Body of pancreas (tissue), 4 donors: ENCODE data around the gene INSIG1. TPM values are rescaled to one million over a fixed set of nuclear protein-coding genes. Genes with fewer than 3 reads are reported as not detected.

Experiments used
- ATAC-seq: fragments of 150-250 bp; one replicate; pipeline ENCODE4 v1.9.1; 2016
- DNase-seq, 4 donors: peaks; one replicate each; pipeline ENCODE4 v3.0.0-alpha.2; 2019
- H3K27ac ChIP-seq, 4 donors: fragments of 200-600 bp; sonication (generic); 1 replicate in 3 of 4; 2 replicates in 1 of 4; pipeline versions ENCODE4 v1.5.1 to v1.6.1; 2016 to 2019; ENCODE audit warnings: mild to moderate bottlenecking in 1 of 4, mixed read lengths in 1 of 4, moderate library complexity in 1 of 4
- H3K27me3 ChIP-seq, 2 donors: fragments of 200-600 bp; sonication (generic); one replicate each; pipeline ENCODE4 v1.6.0; 2016; ENCODE audit warnings: mild to moderate bottlenecking in 1 of 2
- H3K36me3 ChIP-seq, 2 donors: fragments of 200-600 bp; sonication (generic); replicated peaks in 1 of 2; 2 replicates each; pipeline ENCODE4 v1.5.1; 2016; ENCODE audit warnings: low read depth in 2 of 2; ENCODE audit not compliant: insufficient read depth in 1 of 2
- H3K4me1 ChIP-seq: fragments of 200-600 bp; sonication (generic); one replicate; pipeline ENCODE4 v1.6.0; 2016
- H3K4me3 ChIP-seq, 2 donors: fragments of 200-600 bp; sonication (generic); 1 replicate in 1 of 2; 2 replicates in 1 of 2; pipeline ENCODE4 v1.5.1; 2016 to 2019
- H3K9me3 ChIP-seq, 3 donors: fragments of 200-600 bp; sonication (generic); 1 replicate in 2 of 3; 2 replicates in 1 of 3; pipeline ENCODE4 v1.5.1; 2016
- CTCF ChIP-seq, 7 experiments: fragments of 450-650 bp in 4 of 7; fragments of 200-600 bp in 3 of 7; sonication (generic) in 3 of 7; IDR thresholded peaks; one replicate each; pipeline ENCODE4 v1.5.1; 2016 to 2019; ENCODE audit warnings: antibody characterized with exemption in 7 of 7
- POLR2A ChIP-seq, 3 donors: fragments of 450-650 bp; IDR thresholded peaks; one replicate each; pipeline ENCODE4 v1.6.1; 2016; ENCODE audit warnings: antibody characterized with exemption in 3 of 3, mild to moderate bottlenecking in 2 of 3
- WGBS, 2 donors: methylation state at CpG; one replicate each; pipeline ENCODE4 v1.1.5; 2017; 5-methylcytosine and 5-hydroxymethylcytosine counted together
- intact Hi-C: fragments of 100-400 bp; cut with DNase I; formaldehyde crosslinking; loops from one replicate; pipeline ENCODE4 v1.15.1; 2023
- total RNA-seq, 2 donors: library from RNA; depleted of rRNA; stranded (reverse); fragments of >200 nt; gene quantifications; one replicate each; pipeline ENCODE4 v1.1.0, GENCODE V29; 2016

The INSIG1 gene
- total RNA-seq, 2 donors from 2014 or later, result 47.0 to 79.8 TPM

DNA sequence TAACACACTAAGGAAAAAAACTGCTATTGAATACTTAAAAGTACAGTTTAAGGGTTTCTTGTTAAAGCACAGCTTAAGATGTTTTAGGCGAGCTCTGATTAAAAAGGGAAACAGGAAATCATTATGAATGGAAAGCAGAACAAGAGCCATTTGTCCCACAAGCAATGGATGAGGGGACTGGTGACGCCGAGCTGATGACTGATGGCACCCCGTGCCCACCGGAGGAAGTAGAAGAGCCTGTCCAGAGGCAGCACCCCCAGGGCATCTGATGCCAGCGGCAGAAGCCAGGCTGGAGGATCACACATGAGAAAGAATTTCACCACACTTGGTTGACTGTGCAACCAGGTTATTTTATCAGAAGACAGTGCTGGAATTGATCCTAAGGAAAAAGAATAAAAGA is 15.0 kb upstream of the INSIG1 start:
- no peak for TF ChIP-seq CTCF (IDR thresholded peaks at IDR 0.05)
- TF ChIP-seq POLR2A (IDR thresholded peaks at IDR 0.05), result no peak
- H3K4me3 ChIP-seq, result no peak overlapping the region
- H3K4me1 ChIP-seq, result no peaks in the 10 kb centered on the region
- H3K27me3 ChIP-seq, result no peaks in the 10 kb centered on the region
- H3K27ac ChIP-seq, result no peak overlapping the region
- H3K36me3 ChIP-seq, result no peaks in the 10 kb centered on the region
- no peak for ATAC-seq
- intact Hi-C loops, result no loop called here
- H3K9me3 ChIP-seq, result no peaks in the 10 kb centered on the region
- DNase-seq, result peak in 1 of 4 donors; percentile 64
- WGBS, 2 donors, result 30 to 76% methylated on average over 6 of the region's 6 CpGs

DNA sequence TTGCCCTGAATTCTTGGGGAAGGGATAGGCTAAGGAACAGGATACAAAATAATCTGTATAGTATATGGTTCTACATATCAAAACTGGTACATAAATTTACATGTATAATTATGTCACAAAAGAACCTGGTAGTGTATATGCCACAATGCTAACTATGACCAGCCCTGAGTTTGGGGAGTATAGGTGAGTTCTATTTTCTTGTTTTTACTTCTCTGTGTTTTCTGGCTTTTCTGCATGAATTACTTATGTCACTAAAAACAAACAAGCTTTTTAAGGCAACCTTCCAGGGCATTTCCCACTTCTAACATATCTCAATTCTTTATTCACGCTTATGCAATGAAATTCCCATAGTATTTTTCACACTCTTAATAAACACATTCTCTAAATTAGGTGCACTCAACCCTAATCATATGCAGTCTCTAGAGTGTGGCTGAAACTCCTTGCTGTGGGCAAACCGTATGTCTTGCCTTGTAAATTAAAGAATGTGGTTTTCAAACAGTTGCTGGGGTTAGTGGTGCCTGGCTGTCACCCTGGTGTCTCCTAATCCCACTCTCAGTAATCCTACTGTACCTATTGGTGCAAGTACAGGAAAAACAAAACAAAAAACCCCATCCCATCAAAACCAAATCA is 14.0 kb upstream of the INSIG1 start:
- ATAC-seq (no peak), DNase-seq (no peak)
- Histone ChIP-seq H3K27me3 (no peaks in the 10 kb centered on the region), H3K9me3 (no peaks in the 10 kb centered on the region), H3K36me3 (no peaks in the 10 kb centered on the region), H3K27ac (no peak overlapping the region), H3K4me3 (no peak overlapping the region), H3K4me1 (no peaks in the 10 kb centered on the region)
- TF ChIP-seq POLR2A (IDR thresholded peaks at IDR 0.05) (no peak), CTCF (IDR thresholded peaks at IDR 0.05) (no peak)
- intact Hi-C loops, result no loop called here
- WGBS, 2 donors, result 38 to 58% methylated on average over 2 of the region's 2 CpGs

DNA sequence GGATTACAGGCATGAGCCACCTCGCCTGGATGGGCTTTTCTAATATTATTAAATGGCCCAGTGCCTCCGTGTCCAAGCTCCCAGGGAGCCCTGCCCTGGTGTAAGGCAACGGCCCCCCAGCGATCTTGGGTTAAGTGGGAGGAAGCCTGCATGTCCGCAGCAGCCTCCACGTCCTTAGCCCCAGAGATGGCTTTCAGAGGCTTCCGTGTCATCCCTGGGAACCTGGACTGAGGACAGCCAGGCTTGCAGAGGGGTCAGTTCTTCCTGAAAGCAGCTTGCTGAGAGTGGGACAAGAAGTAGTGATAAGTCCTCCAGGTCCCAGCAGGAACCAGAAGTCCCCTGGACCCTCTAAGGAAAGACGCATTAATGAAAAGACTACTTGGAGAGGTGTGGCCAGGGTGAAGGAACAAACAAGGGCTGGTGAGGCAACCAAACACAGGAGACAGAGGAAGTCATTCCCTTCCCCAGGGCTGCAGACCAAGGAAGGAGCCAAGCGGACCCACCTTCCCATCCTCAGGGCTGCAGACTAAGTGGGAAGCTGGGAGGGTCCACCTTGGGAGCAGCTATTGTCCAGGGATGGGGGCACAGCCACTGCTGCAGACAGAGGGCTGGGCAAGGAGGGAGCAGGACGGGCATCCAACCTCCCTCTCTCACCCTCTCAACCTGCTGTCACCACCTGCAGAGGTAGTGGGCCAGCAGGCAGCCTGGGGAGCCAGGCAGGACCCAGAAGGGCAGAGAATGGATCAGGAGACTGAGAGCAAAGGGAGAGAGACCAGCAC is 13.0 kb upstream of the INSIG1 start:
- H3K27ac ChIP-seq, result no peak overlapping the region
- ATAC-seq, result no peak
- H3K9me3 ChIP-seq, result no peaks in the 10 kb centered on the region
- no peaks in the 10 kb centered on the region for H3K27me3 ChIP-seq
- no peak for TF ChIP-seq CTCF (IDR thresholded peaks at IDR 0.05)
- TF ChIP-seq POLR2A (IDR thresholded peaks at IDR 0.05), result no peak
- H3K4me1 ChIP-seq, result no peaks in the 10 kb centered on the region
- no peak overlapping the region for H3K4me3 ChIP-seq
- no peak for DNase-seq
- no peaks in the 10 kb centered on the region for H3K36me3 ChIP-seq
- intact Hi-C loops, result no loop called here
- 83 to 89% methylated on average over 10 of the region's 10 CpGs for WGBS, 2 donors

DNA sequence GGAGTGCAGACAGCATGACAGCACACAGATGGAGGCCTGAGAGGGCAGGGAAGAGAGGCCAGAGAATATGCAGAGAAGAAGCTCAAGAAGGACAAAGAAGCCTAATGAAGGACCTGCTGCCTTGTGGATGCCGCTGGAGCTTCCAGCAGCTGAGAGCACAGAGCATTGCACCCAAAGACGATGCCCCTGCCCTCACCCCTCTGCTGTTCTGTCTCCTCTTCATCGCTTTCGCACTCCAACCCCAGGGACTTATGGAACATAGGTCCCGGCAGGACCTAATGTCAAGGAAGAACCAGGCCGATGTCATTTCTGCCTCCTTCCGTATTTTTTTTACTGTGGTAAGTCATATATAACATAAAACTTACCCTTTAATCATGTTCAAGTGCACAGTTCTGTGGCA is 12.3 kb upstream of the INSIG1 start:
- DNase-seq, result no peak
- no peak overlapping the region for H3K27ac ChIP-seq
- no peak for ATAC-seq
- intact Hi-C loops, result no loop called here
- WGBS, 2 donors, result 87 to 93% methylated on average over 7 of the region's 7 CpGs
- H3K4me1 ChIP-seq, result no peaks in the 10 kb centered on the region
- H3K9me3 ChIP-seq, result no peaks in the 10 kb centered on the region
- no peaks in the 10 kb centered on the region for H3K36me3 ChIP-seq
- no peak overlapping the region for H3K4me3 ChIP-seq
- no peaks in the 10 kb centered on the region for H3K27me3 ChIP-seq
- TF ChIP-seq CTCF (IDR thresholded peaks at IDR 0.05) (no peak), POLR2A (IDR thresholded peaks at IDR 0.05) (no peak)
